22Rv1 (cell line): ENCODE measurements around the gene MAGEH1.

Experiments used
- H3K27ac ChIP-seq: fragments of 450-650 bp; 2 replicates; pipeline ENCODE4 v1.5.1; 2017
- CTCF ChIP-seq: fragments of 450-650 bp; IDR thresholded peaks from 2 replicates; pipeline ENCODE4 v1.5.1; 2017; ENCODE audit warnings: mild to moderate bottlenecking
- ZFX ChIP-seq: fragments of 450-650 bp; IDR thresholded peaks from 2 replicates; pipeline ENCODE4 v1.6.1; 2017; ENCODE audit warnings: antibody characterized with exemption, borderline replicate concordance

Gene MAGEH1

DNA sequence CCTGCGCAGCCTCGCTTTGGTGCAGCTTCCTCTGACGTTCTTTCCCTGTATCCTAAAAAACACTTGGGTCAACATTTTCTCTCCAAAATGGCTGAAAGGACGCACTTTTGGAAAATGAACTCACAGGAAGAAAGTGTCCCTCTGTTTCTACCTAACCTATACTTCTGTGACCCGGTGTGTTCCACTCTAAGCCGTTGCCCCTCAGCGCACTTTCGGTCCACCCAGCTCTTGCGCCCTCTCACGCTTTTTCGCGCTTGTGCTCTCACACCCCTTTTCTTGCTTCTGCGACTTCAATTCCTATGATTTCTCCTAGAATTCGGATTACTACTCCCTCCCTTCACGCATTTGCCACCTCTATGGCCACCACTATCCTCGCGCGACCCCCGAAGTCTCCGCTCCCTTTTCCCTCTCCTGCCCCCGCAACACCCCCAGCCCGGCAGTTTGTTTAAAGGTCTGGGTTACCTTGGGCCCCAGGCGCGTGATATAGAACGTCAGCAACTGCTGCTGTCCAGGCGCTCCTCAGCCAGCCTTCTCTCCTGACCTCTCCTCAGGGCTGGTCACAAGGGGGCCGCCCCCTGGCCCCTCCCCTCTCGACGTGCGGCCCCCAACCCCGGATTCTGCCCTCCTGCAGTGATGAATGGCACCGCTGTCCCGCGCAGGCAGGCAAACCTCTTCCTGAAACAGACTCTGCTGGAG, 37.5 kb downstream of the MAGEH1 start, which contains the start of gene USP51:
Gene USP51 (minus strand): TSS at position 535 of the 696 bp plus-strand sequence. CDS start 909 bp downstream, outside the sequence.
- TF ChIP-seq CTCF: no peak
- 0 out of 2 replicates have a peak within 1 kb of the TSS, but pooled peaks have one; percentile 25 for H3K27ac ChIP-seq

DNA sequence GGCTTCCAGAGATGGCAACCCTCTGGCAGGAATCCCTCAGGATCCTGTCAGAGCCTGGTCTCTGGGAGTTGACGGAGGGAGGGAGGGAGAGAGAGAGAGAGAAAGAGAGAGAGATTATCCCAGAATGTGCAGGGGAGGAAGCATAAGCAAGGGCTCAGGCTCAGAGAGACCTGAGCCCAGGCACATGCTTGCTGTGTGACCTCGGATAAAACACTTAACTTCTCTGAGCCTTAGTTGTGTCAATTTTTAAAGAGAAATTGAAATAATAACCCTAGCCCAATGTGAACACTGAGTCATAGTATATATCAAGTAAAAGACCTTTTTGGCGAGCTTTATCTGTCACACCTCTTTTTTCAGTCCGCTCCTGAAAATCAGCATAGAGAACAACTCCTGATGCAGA, 38.2 kb downstream of the MAGEH1 start:
- TF ChIP-seq CTCF (no peak), ZFX (no peak)
- no peak overlapping the region for H3K27ac ChIP-seq

DNA sequence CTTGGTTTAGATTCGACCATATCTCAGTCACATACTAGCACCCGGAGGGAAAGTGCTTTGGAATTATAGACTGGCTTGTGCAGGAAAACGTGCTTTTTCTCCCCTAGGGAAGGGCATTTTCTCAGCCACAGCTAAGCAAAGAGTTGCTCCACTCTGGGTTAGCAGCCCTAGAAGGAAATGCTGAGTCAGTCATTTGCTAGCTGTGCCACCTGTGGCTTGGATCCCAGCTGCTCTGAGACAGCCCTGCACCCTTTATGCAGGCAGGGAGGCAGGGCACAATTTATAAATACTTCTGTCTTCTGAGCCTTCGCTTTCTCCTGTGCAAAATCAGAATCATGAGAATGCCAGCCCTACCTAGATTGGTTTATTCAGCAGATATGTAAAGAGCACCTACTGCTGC, 39.0 kb downstream of the MAGEH1 start:
- TF ChIP-seq ZFX: no peak
- TF ChIP-seq CTCF: no peak

More for the DNA sequence above, 39.0 kb downstream of the MAGEH1 start:
- H3K27ac ChIP-seq: no peak overlapping the region
